Measurements from ENCODE around the gene WDR45.

Gene WDR45

DNA sequence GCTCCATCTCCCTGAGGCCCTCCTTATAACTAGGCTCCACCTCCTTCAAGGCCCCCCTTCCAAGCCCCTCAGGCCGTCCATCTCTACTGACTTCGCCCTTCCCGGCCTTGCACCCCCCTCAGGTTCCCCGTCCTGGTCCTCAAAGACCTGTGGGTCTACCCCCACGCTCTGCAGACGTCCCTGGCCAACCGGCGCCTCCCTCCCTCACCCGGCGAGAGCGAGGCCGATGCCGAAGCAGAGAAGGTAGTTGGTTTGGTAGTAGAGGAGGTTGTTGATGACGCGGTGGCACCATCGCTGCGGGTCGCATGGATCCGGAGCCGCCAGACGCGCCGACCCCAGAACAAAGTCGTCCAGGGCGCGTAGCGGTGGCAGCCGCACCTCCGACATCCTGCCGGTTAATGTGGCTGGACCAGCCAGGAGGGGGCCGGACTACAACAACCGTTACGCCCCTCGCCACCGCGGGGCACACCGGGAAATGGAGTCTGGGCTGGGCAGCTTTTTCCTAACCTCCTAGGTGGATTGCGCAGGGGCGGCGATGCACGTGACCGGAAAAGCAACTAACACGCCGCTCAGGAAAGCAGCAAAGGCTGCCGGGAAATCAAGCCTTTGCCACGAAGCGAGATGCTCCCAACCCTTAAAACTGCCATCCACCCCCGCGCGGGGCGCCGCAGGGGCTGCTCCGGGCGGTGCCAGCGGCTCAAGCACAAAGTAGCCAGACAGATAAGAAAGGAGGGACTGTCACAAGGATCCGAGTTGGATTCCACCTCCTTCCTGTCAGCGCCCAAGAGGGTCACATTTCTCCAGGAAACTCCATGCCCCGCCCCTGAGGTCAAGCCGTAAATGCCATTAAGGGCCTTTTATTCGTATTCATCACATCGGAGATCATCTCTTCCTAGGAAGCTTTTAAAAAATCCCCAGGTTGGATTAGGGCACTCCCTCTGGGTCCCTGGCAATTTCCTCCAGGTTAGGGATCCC is 5.8 kb downstream of the WDR45 start, which contains the start of gene PRAF2:
Gene PRAF2, minus strand, starts transcription at position 402 of the 975 bp plus-strand sequence. Its CDS starts 15 bp downstream, at position 387.
- DNase-seq: peak; percentile 42

DNA sequence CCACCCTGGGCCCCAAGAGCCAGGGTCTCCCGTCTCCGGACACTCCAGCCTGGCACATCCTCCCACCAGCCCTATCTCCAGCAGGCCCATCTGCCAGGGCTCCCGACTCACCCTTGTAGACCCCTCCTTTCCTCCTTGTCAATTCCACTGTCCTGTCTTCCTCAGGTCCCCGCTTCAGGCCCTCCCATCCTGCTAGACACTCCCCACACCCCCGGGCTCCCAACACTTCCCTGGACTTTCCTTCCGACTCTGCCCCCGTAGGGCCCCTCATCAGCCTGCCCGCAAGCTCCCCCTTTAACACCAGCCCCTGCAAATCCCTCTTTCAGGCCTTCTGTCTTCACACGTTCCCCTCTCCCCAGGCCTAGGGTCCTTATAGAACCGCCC is 7.0 kb downstream of the WDR45 start:
- DNase-seq: no peak

DNA sequence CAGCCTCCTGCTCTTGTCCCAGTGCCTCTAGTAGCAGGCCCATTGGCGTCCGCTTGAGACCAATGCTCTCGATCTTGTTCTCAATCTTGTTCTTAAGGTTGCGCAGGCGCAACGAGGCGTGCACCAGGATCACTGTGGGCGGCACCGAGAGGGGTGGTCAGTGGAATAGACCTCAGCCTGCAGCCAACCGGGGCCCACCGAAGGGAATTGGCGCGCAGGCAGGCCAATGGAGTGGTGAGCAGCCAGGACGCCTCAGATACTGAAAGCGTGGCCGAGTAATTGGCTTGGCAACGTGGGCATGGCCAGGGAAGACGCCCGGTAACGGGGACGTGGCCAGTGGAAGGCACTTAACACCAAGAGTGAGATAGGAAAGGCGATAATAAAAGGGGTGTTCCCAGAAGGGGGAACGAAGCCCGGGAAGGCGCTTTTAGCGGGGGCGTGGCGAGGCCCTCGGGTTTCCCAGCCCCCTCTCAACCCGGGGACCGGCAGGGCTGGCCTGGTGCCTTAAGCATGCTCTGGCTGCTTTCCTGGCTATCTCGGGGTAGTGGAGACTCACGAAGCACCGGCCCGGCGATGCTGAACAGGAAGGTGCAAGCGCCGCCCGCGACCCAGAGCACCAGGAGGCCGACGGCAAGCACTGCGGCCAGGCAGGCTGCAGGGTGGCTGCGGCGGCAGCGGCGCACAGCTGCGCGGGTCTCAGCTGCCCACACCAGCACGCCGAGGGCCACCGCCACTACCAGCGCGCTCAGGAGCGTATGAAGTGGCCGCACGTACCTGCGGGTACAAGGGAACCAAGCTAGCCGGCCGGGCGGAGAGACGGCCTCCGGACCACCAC is 7.6 kb downstream of the WDR45 start:
- DNase-seq: no peak

DNA sequence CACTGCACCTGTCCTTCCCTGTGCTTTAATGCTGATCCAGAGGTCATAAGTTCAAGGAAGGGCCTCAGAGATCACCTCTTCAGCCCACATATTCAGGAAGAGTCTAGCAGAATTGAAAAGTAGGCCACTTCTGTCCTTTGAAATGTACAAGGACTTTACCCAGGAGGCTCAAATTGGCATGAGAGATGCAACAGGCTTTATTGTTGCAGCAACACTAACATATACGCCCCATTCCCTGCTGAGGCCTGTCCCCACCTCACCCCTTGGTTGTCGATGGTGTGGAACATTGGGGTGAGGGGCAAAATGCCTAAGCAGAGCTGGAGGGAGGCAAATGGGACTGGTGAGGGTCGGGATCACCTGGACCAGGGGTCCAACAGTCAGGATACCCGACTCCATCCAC is 8.7 kb downstream of the WDR45 start:
- no peak for DNase-seq

DNA sequence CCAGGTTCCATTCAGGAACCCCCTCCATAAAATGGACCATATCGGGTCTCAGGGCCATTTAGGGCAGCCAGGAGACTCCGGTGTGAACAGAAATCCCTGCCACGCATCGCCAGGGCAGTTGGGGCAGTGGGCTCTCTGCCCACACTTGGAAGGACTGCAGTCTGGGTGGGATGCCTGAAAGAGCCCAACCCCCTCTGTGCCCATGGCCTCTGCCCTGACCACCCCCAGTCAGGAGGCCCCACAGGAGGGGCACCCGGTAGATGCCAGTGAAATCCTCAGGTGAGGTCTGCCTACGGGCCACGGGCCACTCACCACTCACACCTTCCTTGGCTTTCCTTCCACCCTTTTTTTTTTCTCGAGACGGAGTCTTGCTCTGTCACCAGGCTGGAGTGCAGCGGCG is 10.6 kb downstream of the WDR45 start:
- no peak for DNase-seq

DNA sequence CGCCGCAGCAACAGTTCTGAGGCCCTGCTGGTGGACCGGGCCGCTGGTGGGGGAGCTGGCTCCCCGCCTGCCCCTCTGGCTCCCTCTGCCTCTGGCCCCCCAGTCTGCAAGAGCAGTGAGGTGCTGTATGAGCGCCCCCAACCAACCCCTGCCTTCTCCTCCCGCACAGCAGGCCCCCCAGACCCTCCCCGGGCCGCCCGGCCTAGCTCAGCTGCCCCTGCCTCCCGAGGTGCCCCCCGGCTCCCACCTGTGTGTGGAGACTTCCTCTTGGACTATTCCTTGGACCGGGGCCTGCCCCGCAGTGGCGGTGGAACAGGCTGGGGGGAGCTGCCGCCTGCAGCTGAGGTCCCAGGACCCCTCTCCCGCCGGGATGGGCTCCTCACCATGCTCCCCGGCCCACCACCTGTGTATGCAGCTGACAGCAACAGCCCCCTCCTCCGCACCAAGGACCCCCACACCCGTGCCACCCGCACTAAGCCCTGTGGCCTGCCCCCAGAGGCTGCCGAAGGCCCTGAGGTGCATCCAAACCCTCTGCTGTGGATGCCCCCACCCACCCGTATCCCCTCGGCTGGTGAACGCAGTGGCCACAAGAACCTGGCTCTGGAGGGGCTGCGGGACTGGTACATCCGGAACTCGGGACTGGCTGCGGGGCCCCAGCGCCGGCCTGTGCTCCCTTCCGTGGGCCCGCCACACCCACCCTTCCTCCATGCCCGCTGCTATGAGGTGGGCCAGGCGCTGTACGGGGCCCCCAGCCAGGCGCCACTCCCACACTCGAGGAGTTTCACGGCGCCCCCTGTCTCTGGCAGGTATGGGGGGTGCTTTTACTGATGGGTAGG is 12.2 kb downstream of the WDR45 start:
- no peak for DNase-seq

DNA sequence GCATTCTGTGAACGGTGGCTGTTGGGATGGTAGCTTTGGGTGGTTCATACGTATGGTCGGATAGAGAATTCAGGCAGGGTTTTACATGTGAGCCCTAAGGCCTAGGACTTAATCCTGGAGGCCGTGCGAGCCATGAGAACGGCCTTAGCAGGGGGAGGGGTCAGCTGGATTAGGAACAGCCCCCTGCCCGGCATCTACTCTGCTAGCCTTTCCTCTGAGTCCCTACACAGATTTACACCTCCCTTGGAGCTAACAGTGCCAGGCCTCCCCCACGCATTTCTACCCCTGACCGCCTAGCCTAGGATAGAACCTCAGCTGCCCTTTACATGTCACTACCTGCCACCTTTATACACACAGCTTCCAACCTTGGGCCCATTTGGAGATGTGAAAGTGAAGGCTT is 13.0 kb downstream of the WDR45 start:
- DNase-seq: no peak

DNA sequence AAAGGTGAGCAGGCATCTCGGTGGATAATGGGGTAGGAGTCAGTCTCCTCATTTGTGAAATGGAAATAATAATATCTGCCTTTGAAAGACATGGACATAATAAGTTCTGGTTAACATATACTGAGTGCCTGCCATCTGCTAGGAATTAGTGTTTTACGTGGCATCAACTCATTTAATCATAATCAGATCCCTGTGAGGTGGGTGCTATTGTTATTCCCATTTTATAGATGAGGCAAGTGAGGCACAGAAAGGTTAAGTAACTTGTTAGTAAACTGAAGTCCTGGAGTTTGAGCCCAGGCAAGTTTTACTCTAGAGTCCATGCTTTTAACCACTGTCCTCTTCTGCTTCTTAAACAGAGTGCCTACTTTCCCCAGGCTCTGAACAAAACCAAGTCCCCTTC is 13.4 kb downstream of the WDR45 start:
- DNase-seq: no peak

DNA sequence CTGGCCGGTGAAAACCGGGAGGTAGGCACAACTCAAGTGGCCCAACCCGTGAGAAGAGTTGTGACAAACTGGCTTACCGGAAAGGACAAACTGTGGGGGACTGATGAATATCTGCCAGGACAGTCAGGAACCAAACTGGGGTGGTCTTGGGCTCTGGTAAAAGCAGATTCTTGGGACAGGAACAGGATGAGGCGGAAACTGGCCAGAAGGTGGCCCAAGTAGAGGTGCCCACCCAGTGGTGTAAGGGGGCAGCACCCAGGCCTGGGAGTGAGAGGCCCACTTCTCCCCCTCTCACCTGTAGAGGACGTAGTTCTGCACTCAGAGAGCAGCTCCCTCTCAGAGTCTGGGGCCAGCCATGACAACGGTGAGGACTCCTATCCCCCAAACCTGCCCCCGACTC is 15.0 kb downstream of the WDR45 start:
- no peak for DNase-seq

DNA sequence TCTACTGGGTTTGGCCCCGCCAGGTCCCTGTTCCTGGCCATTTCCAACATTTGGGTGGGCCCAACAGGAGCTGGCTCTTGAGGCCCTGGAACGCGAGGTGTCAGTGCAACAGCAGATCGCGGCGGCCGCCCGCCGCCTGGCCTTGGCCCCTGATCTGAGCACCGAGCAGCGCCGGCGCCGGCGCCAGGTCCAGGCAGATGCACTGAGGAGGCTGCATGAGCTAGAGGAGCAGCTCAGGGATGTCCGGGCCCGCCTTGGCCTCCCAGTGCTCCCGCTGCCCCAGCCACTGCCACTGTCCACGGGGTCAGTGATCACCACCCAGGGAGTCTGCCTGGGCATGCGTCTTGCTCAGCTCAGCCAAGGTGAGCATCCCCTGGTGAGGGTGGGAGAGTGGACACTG is 15.4 kb downstream of the WDR45 start:
- DNase-seq: no peak

DNA sequence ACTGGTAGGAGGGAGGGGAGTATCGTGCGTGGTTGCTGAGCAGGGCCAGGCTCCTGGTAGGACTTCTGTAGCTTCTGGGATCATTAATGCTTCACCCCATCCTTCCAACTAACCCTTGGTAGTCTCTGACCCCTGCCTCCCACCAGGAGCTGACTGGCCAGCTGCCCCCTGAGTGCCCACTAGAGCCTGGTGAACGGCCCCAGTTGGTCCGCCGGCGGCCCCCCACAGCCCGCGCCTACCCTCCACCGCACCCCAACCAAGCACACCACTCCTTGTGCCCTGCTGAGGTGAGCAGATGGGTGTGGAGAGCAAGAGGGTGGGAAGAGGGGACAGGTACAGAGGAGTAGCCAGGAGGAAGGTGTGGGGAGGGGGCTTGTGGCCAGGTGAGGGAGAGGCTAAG is 16.0 kb downstream of the WDR45 start:
- DNase-seq: no peak

DNA sequence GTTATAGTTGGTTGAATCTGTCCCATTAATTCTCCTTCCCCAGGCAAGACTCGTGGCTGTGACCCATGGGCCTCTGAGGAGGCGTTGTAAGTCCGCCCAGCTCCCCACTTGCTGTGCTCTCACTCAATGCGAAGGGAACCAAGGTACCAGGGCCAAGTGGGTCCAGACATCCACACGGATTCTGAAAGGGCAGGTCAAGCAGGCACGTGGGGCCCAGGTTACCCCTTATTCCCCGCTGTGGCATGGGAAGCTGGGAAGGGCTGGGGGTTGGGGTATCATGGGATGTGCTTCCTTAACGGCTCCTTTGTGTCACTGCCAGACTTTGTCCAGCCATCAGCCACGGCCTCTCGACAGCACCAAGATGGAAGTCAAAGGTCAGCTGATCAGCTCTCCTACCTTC is 17.8 kb downstream of the WDR45 start:
- no peak for DNase-seq

DNA sequence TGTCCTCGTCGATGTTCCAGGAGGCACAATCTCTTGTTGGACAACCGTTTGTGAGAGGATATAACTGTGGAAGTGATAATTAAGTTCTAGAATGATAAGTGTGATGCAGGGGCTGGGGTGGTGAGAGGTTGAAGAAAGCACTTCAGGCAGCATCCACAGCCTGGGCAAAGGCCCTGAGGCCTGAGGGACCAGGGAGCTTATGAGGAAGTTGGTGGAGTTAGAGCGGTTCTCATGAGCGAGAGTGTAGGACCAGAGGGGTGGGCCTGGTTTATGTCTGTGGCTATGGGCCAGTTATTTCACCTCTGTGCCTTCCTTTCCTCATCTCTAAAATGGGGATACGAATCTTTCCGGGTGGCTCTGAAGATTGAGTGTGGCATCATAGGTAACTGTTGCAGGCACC is 18.2 kb downstream of the WDR45 start:
- DNase-seq: no peak

DNA sequence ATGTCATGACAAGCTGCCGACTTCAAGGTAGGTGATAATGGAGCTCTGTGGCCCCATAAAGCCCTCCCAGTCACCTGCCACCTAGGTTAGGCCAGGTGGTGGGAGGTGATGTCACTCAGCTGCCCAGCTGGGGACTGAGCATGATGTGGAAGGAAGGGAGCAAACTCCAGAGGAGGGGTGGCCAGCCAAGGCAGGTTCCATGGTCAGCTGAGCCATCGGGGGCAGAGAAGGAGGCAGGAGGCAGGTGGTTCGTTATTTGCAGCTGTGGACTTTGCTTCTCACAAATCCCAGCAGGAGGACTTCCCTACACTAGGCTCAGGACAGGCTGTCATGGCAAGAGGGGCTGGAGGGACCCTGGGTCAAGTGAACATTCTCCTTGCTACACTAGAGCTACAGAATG is 18.8 kb downstream of the WDR45 start:
- DNase-seq: no peak

DNA sequence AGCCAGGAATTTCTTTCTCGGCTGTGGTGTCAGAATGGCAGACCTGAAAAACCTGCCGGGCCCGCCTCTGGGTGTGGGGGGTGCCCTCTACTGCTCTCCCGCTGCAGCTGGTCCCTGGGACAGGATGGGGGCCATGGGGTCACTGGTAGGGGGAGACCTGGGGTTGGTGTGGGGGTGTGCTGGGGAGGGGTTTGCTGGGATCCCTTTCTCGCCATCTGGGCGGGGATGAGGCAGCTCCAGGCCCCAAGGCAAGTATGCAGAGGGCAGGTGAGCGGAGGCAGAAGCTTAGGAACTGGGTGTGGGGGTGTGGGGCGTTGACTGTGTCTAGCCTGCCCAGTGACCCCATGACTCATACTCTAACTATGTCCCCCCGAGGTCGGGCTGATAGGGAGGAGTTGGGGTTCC is 20.0 kb downstream of the WDR45 start:
- DNase-seq: no peak

DNA sequence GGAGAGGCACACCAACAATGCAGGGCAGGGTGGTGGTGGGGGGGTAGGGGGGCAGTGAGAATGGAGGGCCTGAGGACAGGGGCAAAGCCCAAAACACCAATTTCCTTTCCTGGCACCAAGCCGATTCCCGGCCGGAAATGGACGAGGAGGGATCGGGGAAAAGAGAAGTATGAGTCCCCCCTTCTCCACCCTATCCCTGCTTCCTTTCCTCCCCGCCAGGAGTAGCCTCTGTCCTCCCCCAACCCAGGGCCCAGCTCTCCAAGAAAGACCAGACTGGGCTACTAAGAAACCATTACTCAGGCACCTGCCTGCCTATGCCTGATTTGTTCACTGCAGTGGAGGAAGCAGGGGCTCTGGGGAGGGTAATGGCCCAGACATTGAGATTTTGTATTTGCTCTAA is 20.5 kb downstream of the WDR45 start:
- DNase-seq: no peak

DNA sequence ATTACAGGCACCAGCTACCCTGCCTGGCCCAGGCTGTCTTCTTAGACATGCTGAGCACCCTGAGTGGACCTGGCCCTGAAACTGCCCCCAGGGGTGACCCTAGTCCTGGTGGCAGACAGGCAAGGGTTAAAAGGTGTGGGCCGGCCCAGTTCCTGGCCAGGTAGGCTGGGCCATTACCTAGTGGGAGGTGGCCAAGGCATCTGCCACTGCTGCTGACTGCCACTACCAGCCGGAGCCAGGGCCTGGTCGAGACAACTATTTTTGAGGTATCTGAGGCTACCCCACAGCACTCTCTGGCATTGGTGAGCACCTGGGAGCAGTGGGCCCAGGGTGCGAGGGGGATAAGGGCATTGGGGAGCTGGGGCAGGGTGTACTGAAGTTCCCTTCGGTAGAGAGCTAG is 20.9 kb downstream of the WDR45 start, which contains the start of gene CCDC120:
Gene CCDC120, plus strand, starts transcription at position 206 of the 400 bp plus-strand sequence. CDS start 3,043 bp downstream, outside the sequence.
- DNase-seq: no peak

DNA sequence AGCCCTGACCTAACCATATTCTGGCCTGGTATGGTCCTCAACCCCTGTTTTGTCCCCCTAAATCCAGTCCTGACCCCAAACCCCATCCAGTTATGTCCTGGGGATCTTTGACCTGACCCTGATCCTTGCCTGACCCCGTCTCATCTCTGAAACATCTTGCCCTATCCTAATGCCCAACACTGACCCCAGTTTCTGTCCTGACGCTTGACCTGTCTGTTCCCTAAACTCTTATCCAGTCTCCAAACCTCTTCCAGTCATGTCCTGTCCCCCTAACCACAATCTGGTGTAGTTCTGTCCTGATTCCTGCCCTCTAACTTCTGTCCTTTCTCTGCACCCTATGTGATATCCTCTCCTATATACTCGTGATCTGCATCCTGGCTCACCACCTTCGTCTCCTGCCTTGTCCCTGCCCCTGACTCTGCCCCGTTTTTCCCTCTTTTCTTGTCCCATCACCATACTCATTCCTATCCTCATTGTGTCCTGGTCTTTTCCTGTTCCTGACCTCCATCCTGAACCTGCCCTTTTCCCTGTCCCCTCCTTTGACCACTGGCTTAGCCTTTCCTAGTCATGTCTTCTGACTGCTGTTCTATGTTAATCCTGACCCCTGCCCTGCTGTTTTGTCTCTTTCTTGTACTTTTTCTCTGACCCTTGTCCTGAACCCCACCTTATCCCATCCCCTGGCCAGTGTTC is 25.5 kb downstream of the WDR45 start:
- no peak for DNase-seq

DNA sequence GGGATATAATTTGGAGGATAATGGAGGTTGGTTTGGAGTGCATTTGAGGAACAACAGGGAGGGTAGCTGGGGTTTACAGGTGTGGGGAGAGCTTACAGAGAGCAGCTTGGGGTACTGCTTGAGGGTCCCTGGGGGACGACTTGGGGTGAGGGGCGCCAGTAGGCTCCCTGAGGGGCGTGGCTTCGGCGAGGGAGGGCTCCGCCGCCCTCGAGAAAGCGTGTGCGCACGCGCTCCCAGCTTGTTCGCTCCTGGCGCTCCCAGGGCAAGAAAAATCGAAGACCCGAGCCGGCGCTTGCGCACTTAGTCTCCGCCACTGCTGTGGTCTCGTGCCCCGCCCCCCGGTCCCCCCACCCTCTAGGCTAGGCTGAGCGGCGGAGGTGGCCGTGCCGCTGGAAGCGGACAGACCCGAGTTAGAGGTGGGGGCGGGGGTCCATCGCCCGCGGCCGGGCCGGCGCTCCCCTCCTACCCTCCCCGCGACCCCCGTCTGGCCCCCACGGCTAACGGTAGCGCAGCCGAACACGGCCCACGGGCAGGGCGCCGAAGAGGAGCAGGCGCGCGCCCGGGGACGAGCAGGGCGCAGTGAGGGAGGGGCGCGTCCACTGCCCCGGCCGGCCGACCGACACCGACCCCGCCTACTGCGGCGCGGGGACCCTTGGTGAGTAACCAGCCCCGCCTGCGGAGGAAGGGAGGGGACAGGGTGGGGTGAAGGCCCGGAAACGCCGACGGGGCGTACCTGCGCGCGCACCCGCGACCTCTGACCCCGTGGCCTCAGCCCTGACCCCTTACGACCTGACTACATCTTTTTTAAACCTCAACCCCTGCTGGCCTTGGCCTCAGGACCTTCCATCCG is 26.2 kb downstream of the WDR45 start:
- DNase-seq: no peak

DNA sequence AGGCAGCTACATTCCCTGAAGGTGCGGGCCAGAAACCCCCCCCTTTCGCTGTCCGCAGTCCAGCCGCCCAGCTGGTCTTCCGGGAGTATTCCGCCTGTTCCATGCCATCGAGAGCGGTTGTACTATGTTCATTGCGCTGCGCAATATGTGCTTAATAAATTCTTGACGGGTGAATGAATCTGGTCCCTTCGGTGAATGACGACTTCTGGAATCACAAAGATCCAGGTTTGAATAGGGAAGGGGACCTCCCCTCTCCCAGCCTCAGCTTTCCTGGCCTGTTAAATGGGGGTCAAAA is 35.8 kb downstream of the WDR45 start:
- no peak for DNase-seq

DNA sequence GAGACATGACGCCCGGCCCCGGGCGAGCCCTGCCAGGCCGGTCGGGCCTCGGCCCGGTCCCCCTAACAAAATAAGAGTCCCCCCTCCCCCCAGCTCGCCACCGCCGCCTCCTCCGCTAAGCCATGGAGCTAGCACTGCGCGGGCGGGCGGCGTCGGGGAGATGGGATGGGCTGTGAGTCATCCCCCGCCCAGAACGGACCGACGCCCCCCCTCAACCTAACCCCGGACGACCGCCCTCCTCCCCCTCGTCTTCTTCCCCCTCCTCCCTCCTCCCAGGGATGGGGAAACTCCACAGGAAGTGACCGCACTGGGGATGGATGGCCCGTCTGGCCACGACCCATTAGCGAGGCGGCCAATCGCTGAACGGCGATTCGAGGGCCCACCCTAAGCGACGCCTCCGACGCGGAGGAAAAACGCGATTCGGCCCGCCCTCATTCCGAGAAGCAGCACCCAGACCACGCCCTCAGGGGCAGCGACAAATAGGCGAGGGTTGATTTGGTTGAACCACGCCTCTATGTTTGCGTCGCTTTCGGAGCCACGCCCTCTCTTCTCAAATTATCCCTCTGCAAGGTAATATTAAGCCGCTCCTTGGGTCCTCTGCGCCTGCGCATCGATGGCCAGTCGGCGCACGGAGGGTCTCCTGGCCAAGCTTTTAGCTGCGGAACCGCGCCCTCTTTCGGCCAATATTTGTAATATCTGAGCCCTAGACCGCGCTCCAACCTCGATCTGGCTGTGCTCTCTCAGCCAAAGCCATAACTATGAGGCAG is 36.3 kb downstream of the WDR45 start, which contains the start of gene TFE3:
Gene TFE3, minus strand, starts transcription at position 138 of the 767 bp plus-strand sequence. Its CDS starts 131 bp downstream, at position 7.
- DNase-seq: peak; percentile 90
